Measurements from ENCODE around the gene RB1.
A peak's percentile ranks its signal among the peaks of the same experiment; 100 is the strongest.

Gene RB1

GRCh38 chr13:48457578-48458242 is 154.2 kb downstream of the RB1 start:
- DNase-seq: no peak

- DNase-seq: no peak
Measured at GRCh38 chr13:48475230-48475629, 171.7 kb downstream of the RB1 start.

GRCh38 chr13:48476215-48476614 is 172.7 kb downstream of the RB1 start:
- DNase-seq: no peak

- peak in 1 of 2 experiments; percentile 58 for DNase-seq
Measured at GRCh38 chr13:48476686-48477085, 173.1 kb downstream of the RB1 start.

- no peak for DNase-seq
Measured at GRCh38 chr13:48477191-48477855, 173.8 kb downstream of the RB1 start.

- no peak for DNase-seq
Measured at GRCh38 chr13:48478391-48478790, 174.8 kb downstream of the RB1 start.

GRCh38 chr13:48483575-48483974 is 180.0 kb downstream of the RB1 start:
- DNase-seq: no peak

GRCh38 chr13:48485432-48485831 is 181.9 kb downstream of the RB1 start:
- no peak for DNase-seq

GRCh38 chr13:48486362-48486761 is 182.8 kb downstream of the RB1 start:
- DNase-seq: no peak

GRCh38 chr13:48486836-48487235 is 183.3 kb downstream of the RB1 start:
- no peak for DNase-seq

GRCh38 chr13:48487968-48488367 is 184.4 kb downstream of the RB1 start:
- no peak for DNase-seq

GRCh38 chr13:48488995-48489394 is 185.4 kb downstream of the RB1 start:
- DNase-seq: no peak

GRCh38 chr13:48489666-48490065 is 186.1 kb downstream of the RB1 start:
- no peak for DNase-seq

- no peak for DNase-seq
Measured at GRCh38 chr13:48490241-48490640, 186.7 kb downstream of the RB1 start.

- DNase-seq: no peak
Measured at GRCh38 chr13:48491423-48492095, 188.0 kb downstream of the RB1 start.

- DNase-seq: no peak
Measured at GRCh38 chr13:48492096-48492440, 188.5 kb downstream of the RB1 start.

- DNase-seq: peak in 1 of 2 experiments; percentile 54
Measured at GRCh38 chr13:48492470-48493065, 189.0 kb downstream of the RB1 start.

- DNase-seq: no peak
Measured at GRCh38 chr13:48493066-48493765, 189.7 kb downstream of the RB1 start.

- no peak for DNase-seq
Measured at GRCh38 chr13:48493851-48494250, 190.3 kb downstream of the RB1 start.

GRCh38 chr13:48494874-48495273 is 191.3 kb downstream of the RB1 start:
- no peak for DNase-seq

GRCh38 chr13:48496271-48497161 is 193.0 kb downstream of the RB1 start:
- no peak for DNase-seq

GRCh38 chr13:48497669-48498068 is 194.1 kb downstream of the RB1 start:
- DNase-seq: no peak

All from NCI-H446 (cell line).